ENCODE measurements around the gene ZFP90. TPM values are rescaled to one million over a fixed set of nuclear protein-coding genes. Genes with fewer than 3 reads are reported as not detected.

The ZFP90 gene
- 24.9 and 33.6 TPM in 2 replicates for total RNA-seq

GRCh38 chr16:68538880-68539701 is at the start of gene ZFP90:
ZFP90 (plus strand) TSS chr16:68539291; CDS start chr16:68539793, 502 bp downstream.

Other genes starting within 250 kb of the ZFP90 start
- gene SLC7A6OS, start 228.3 kb upstream of the ZFP90 start, total RNA-seq, result 16.1 and 17.0 TPM in 2 replicates
- 25.6 and 41.6 TPM in 2 replicates for gene PRMT7, start 228.3 kb upstream of the ZFP90 start, total RNA-seq
- gene SMPD3, start 90.8 kb upstream of the ZFP90 start, total RNA-seq, result under 0.01 and 0.14 TPM in 2 replicates
- gene CDH3, start 106.0 kb downstream of the ZFP90 start, total RNA-seq, result 791 and 1,052 TPM in 2 replicates
- 438 and 526 TPM in 2 replicates for gene CDH1, start 198.0 kb downstream of the ZFP90 start, total RNA-seq